ENCODE data around the gene FAM168A. TPM values are rescaled to one million over a fixed set of nuclear protein-coding genes. Genes with fewer than 3 reads are reported as not detected.

FAM168A gene
- total and polyA plus RNA-seq, 9 donors = 16.7 to 45.5 (median 39.5) TPM

DNA sequence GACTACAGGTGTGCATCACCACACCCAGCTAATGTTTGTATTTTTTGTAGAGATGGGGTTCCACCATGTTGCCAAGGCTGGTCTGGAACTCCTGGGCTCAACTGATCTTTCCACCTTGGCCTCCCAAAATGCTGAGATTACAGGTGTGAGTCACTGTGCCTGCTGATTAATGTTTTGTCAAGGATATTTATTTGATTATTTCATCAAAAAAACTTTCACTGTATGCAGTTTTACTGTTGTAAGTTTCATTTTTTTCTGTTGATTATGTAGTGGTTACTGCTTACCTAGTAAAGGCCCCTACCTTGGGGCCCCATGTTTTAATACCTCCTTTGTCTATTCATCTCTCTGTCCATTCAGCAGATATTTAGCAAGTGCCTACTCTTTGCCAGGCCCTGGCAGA, 16.7 kb upstream of the FAM168A start:
- Histone ChIP-seq H3K27me3 (no peaks in the 10 kb centered on the region), H3K36me3 (no peaks in the 10 kb centered on the region), H3K4me1 (ENCODE audit: insufficient read depth) (no peaks in the 10 kb centered on the region), H3K4me3 (no peak overlapping the region), H3K9me3 (no peaks in the 10 kb centered on the region), H3K27ac (no peak overlapping the region)
- intact Hi-C loops (cut with DNase I) = no loop called here
- TF ChIP-seq EP300 (IDR thresholded peaks at IDR 0.05) (no peak), POLR2A (IDR thresholded peaks at IDR 0.05) (no peak)
- TF ChIP-seq, protein P1, sequence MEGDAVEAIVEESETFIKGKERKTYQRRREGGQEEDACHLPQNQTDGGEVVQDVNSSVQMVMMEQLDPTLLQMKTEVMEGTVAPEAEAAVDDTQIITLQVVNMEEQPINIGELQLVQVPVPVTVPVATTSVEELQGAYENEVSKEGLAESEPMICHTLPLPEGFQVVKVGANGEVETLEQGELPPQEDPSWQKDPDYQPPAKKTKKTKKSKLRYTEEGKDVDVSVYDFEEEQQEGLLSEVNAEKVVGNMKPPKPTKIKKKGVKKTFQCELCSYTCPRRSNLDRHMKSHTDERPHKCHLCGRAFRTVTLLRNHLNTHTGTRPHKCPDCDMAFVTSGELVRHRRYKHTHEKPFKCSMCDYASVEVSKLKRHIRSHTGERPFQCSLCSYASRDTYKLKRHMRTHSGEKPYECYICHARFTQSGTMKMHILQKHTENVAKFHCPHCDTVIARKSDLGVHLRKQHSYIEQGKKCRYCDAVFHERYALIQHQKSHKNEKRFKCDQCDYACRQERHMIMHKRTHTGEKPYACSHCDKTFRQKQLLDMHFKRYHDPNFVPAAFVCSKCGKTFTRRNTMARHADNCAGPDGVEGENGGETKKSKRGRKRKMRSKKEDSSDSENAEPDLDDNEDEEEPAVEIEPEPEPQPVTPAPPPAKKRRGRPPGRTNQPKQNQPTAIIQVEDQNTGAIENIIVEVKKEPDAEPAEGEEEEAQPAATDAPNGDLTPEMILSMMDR (IDR thresholded peaks at IDR 0.05) = no peak
- DNase-seq = no peak

- no peaks in the 10 kb centered on the region for H3K36me3 ChIP-seq
- no peak for DNase-seq
- intact Hi-C loops (cut with DNase I) = no loop called here
- TF ChIP-seq POLR2A (IDR thresholded peaks at IDR 0.05) = no peak
- TF ChIP-seq, protein P1 (IDR thresholded peaks at IDR 0.05) = no peak
- TF ChIP-seq EP300 (IDR thresholded peaks at IDR 0.05) = no peak
- 89 to 92% (median 92%) methylated on average over 5 of the region's 5 CpGs for whole genome bisulfite sequencing, 3 donors
- no peaks in the 10 kb centered on the region for H3K27me3 ChIP-seq
- no peak overlapping the region for H3K4me3 ChIP-seq
- H3K4me1 ChIP-seq (ENCODE audit: insufficient read depth) = no peaks in the 10 kb centered on the region
- H3K27ac ChIP-seq = no peak overlapping the region
- no peaks in the 10 kb centered on the region for H3K9me3 ChIP-seq
Measured at GRCh38 chr11:73612601-73613140, 14.8 kb upstream of the FAM168A start.

GRCh38 chr11:73598719-73599379, 937 bp upstream of the FAM168A start:
- Histone ChIP-seq H3K4me3 (peak overlapping the region; percentile 74), H3K9me3 (no peaks in the 10 kb centered on the region), H3K36me3 (no peaks in the 10 kb centered on the region), H3K27ac (peak overlapping the region in 1 of 2 donors; percentile 85), H3K4me1 (ENCODE audit: insufficient read depth) (peaks cover 13% of the 10 kb centered on the region), H3K27me3 (no peaks in the 10 kb centered on the region)
- intact Hi-C loops (cut with DNase I) = no loop called here
- WGBS, 3 donors = 22 to 35% (median 33%) methylated on average over 20 of the region's 20 CpGs
- TF ChIP-seq, protein P1 (IDR thresholded peaks at IDR 0.05) = no peak
- TF ChIP-seq POLR2A (IDR thresholded peaks at IDR 0.05) (no peak), EP300 (IDR thresholded peaks at IDR 0.05) (no peak)
- DNase-seq = no peak

GRCh38 chr11:73597336-73597955, 466 bp downstream of the FAM168A start:
- Histone ChIP-seq H3K4me3 (peak overlapping the region; percentile 74), H3K27me3 (no peaks in the 10 kb centered on the region), H3K36me3 (no peaks in the 10 kb centered on the region), H3K9me3 (no peaks in the 10 kb centered on the region), H3K4me1 (ENCODE audit: insufficient read depth) (peaks cover 13% of the 10 kb centered on the region), H3K27ac (peak overlapping the region; percentile 18 to 85)
- no peak for DNase-seq
- 2 to 3% (median 3%) methylated on average over 27 of the region's 27 CpGs for WGBS, 3 donors
- TF ChIP-seq POLR2A (IDR thresholded peaks at IDR 0.05) (no peak), EP300 (IDR thresholded peaks at IDR 0.05) (no peak)
- TF ChIP-seq, protein P1 (IDR thresholded peaks at IDR 0.05) = no peak
- intact Hi-C loops (cut with DNase I) = no loop called here

All from ovary (tissue), 9 donors.